ENCODE measurements around the gene SFT2D3.

SFT2D3 gene

GRCh38 chr2:127754186-127754585, 52.9 kb downstream of the SFT2D3 start:
- DNase-seq = no peak
